HEK293 (cell line): ENCODE data around the gene CDK3.

Experiments
- CTCF ChIA-PET: fragments of 350-600 bp; formaldehyde crosslinking; extraction: SDS; loops from one replicate; lab custom pipeline; 2021; ENCODE audit warnings: antibody characterized with exemption; lab: Yijun Ruan, JAX
- POLR2A ChIA-PET: fragments of 300-600 bp; formaldehyde crosslinking; extraction: SDS; loops from one replicate; lab custom pipeline; 2020; ENCODE audit warnings: antibody characterized with exemption, inconsistent platforms; lab: Yijun Ruan, JAX
- H3K27ac ChIP-seq: fragments of 200-500 bp; sonication (Bioruptor generic); 2 replicates; pipeline ENCODE4 v1.5.1; 2014; ENCODE audit warnings: low read depth, low read length, control low read depth, inconsistent platforms; ENCODE audit errors: extremely low read depth
- H3K36me3 ChIP-seq, 2 experiments: fragments of 200-500 bp in 1 of 2; sonication (Bioruptor generic) in 1 of 2; 1 replicate in 1 of 2; 2 replicates in 1 of 2; pipeline ENCODE4 v1.5.1; 2014 to 2017; ENCODE audit warnings: inconsistent platforms in 2 of 2, low read length in 2 of 2; ENCODE audit not compliant: control insufficient read depth in 2 of 2, insufficient read depth in 1 of 2
- H3K4me1 ChIP-seq: fragments of 200-500 bp; sonication (Bioruptor generic); 2 replicates; pipeline ENCODE4 v1.5.1; 2014; ENCODE audit warnings: mild to moderate bottlenecking, low read length, inconsistent platforms; ENCODE audit not compliant: control insufficient read depth, insufficient read depth
- H3K4me3 ChIP-seq: 2 replicates; pipeline ENCODE4 v1.5.1; 2011; ENCODE audit warnings: low read depth, mild to moderate bottlenecking, control low read depth, low read length, moderate library complexity
- H3K9me3 ChIP-seq: fragments of 200-500 bp; sonication (Bioruptor generic); 2 replicates; pipeline ENCODE4 v1.5.1; 2014; ENCODE audit warnings: low read depth, low read length, inconsistent platforms; ENCODE audit not compliant: control insufficient read depth, insufficient read depth
- HOXA7 ChIP-seq: sonication (generic); formaldehyde crosslinking; IDR thresholded peaks from 2 replicates; pipeline ENCODE4 v1.8.1; 2022; ENCODE audit warnings: missing genetic modification reagents, borderline replicate concordance
- PRDM1 ChIP-seq: fragments of 450-650 bp; formaldehyde crosslinking; IDR thresholded peaks from 2 replicates; pipeline ENCODE4; 2016; ENCODE audit warnings: missing biosample characterization, missing genetic modification characterization
- RBAK ChIP-seq: fragments of 450-650 bp; formaldehyde crosslinking; IDR thresholded peaks from 2 replicates; pipeline ENCODE4 v1.5.1; 2016; ENCODE audit warnings: missing biosample characterization, missing genetic modification characterization
- ZNF133 ChIP-seq: fragments of 450-650 bp; formaldehyde crosslinking; IDR thresholded peaks from 2 replicates; pipeline ENCODE4 v1.5.1; 2016; ENCODE audit warnings: missing biosample characterization, missing genetic modification characterization
- ZNF155 ChIP-seq: fragments of 450-650 bp; formaldehyde crosslinking; IDR thresholded peaks from 2 replicates; pipeline ENCODE4 v1.5.1; 2016; ENCODE audit warnings: missing biosample characterization, missing genetic modification characterization
- ZNF211 ChIP-seq: fragments of 450-650 bp; formaldehyde crosslinking; IDR thresholded peaks from 2 replicates; pipeline ENCODE4 v1.5.1; 2016; ENCODE audit warnings: low read depth, missing biosample characterization, missing genetic modification characterization
- ZNF23 ChIP-seq: fragments of 450-650 bp; formaldehyde crosslinking; IDR thresholded peaks from 2 replicates; pipeline ENCODE4 v1.5.1; 2016; ENCODE audit warnings: missing biosample characterization, missing genetic modification characterization, borderline replicate concordance
- ZNF239 ChIP-seq: fragments of 450-650 bp; formaldehyde crosslinking; IDR thresholded peaks from 2 replicates; pipeline ENCODE4 v1.5.1; 2016; ENCODE audit warnings: missing biosample characterization, missing genetic modification characterization
- ZNF248 ChIP-seq: fragments of 450-650 bp; formaldehyde crosslinking; IDR thresholded peaks from 2 replicates; pipeline ENCODE4 v1.5.1; 2017; ENCODE audit warnings: missing biosample characterization, missing genetic modification characterization
- ZNF266 ChIP-seq: fragments of 450-650 bp; formaldehyde crosslinking; IDR thresholded peaks from 2 replicates; pipeline ENCODE4 v1.5.1; 2016; ENCODE audit warnings: missing biosample characterization, missing genetic modification characterization, low read depth
- ZNF394 ChIP-seq: fragments of 450-650 bp; formaldehyde crosslinking; IDR thresholded peaks from 2 replicates; pipeline ENCODE4 v1.5.1; 2016; ENCODE audit warnings: missing biosample characterization, missing genetic modification characterization, mild to moderate bottlenecking, moderate library complexity, borderline replicate concordance
- ZNF529 ChIP-seq: fragments of 450-650 bp; formaldehyde crosslinking; IDR thresholded peaks from 2 replicates; pipeline ENCODE4 v1.5.1; 2017; ENCODE audit warnings: missing genetic modification characterization, missing biosample characterization; ENCODE audit not compliant: insufficient replicate concordance
- ZNF623 ChIP-seq: fragments of 450-650 bp; formaldehyde crosslinking; IDR thresholded peaks from 2 replicates; pipeline ENCODE4 v1.5.1; 2016; ENCODE audit warnings: missing biosample characterization, missing genetic modification characterization
- ZNF626 ChIP-seq: fragments of 450-650 bp; sonication (Bioruptor Pico); formaldehyde crosslinking; IDR thresholded peaks from 2 replicates; pipeline ENCODE4 v1.5.1; 2018; ENCODE audit warnings: missing biosample characterization, missing genetic modification characterization, inconsistent platforms
- ZNF658 ChIP-seq: fragments of 450-650 bp; formaldehyde crosslinking; IDR thresholded peaks from 2 replicates; pipeline ENCODE4; 2016; ENCODE audit warnings: missing biosample characterization, missing genetic modification characterization
- ZNF707 ChIP-seq: fragments of 450-650 bp; formaldehyde crosslinking; IDR thresholded peaks from 2 replicates; pipeline ENCODE4 v1.5.1; 2016; ENCODE audit warnings: missing biosample characterization, missing genetic modification characterization
- ZNF843 ChIP-seq: fragments of 450-650 bp; formaldehyde crosslinking; IDR thresholded peaks from 2 replicates; pipeline ENCODE4 v1.5.1; 2016; ENCODE audit warnings: missing biosample characterization, missing genetic modification characterization
- TF ChIP-seq, protein P1 (sequence below): fragments of 450-650 bp; formaldehyde crosslinking; IDR thresholded peaks from 2 replicates; pipeline ENCODE4 v1.5.1; 2016; ENCODE audit warnings: missing biosample characterization, missing genetic modification characterization
- TF ChIP-seq, protein P2 (sequence below): fragments of 450-650 bp; formaldehyde crosslinking; IDR thresholded peaks from 2 replicates; pipeline ENCODE4 v1.5.1; 2017; ENCODE audit warnings: missing biosample characterization, missing genetic modification characterization
- TF ChIP-seq, protein P3 (sequence below): fragments of 450-650 bp; formaldehyde crosslinking; IDR thresholded peaks from 2 replicates; pipeline ENCODE4 v1.5.1; 2016; ENCODE audit warnings: missing biosample characterization, missing genetic modification characterization
- TF ChIP-seq, protein P4 (sequence below): fragments of 450-650 bp; formaldehyde crosslinking; IDR thresholded peaks from 2 replicates; pipeline ENCODE4 v1.5.1; 2017; ENCODE audit warnings: missing biosample characterization, mild to moderate bottlenecking, missing genetic modification characterization, moderate library complexity

Gene CDK3

DNA sequence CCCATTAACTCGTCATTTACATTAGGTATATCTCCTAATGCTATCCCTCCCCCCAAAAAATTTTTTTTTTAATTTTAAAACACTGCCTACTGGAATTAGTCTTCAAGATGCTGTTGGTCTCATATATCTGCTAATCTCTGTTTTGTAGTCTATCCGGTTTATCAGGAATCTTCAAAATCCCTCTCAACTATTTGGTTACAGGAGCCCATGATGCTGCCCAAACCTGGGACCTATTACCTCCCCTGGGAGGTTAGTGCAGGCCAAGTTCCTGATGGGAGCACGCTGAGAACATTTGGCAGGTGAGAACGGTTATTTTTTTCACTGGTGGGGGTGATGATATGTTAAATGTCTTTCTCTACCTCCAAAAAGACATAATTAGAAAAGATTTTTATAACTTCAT is 14.7 kb upstream of the CDK3 start:
- Histone ChIP-seq H3K9me3 (no peaks in the 10 kb centered on the region), H3K4me1 (peaks cover 11% of the 10 kb centered on the region), H3K4me3 (no peak overlapping the region), H3K27ac (no peak overlapping the region), H3K36me3 (peaks cover 0 to 3% of the 10 kb centered on the region in 2 experiments; a peak in 1 of 3 replicates)
- ChIA-PET CTCF (interaction anchor here (2.7 kb wide), 1 partner anchor 19 kb away, joined by 15 read pairs; no protein-coding TSS in a partner anchor), POLR2A (no interaction called here)
- TF ChIP-seq PRDM1 (no peak), RBAK (tag by site-specific recombination) (no peak), ZNF239 (tag by site-specific recombination) (no peak), ZNF23 (no peak), ZNF707 (tag by site-specific recombination) (no peak), ZNF155 (tag by site-specific recombination) (no peak), ZNF266 (no peak), ZNF626 (tag by site-specific recombination) (no peak), ZNF658 (tag by site-specific recombination) (no peak)
- TF ChIP-seq, protein P1, sequence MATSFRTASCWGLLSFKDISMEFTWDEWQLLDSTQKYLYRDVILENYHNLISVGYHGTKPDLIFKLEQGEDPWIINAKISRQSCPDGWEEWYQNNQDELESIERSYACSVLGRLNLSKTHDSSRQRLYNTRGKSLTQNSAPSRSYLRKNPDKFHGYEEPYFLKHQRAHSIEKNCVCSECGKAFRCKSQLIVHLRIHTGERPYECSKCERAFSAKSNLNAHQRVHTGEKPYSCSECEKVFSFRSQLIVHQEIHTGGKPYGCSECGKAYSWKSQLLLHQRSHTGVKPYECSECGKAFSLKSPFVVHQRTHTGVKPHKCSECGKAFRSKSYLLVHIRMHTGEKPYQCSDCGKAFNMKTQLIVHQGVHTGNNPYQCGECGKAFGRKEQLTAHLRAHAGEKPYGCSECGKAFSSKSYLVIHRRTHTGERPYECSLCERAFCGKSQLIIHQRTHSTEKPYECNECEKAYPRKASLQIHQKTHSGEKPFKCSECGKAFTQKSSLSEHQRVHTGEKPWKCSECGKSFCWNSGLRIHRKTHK (tag by site-specific recombination), result no peak
- TF ChIP-seq, protein P2, sequence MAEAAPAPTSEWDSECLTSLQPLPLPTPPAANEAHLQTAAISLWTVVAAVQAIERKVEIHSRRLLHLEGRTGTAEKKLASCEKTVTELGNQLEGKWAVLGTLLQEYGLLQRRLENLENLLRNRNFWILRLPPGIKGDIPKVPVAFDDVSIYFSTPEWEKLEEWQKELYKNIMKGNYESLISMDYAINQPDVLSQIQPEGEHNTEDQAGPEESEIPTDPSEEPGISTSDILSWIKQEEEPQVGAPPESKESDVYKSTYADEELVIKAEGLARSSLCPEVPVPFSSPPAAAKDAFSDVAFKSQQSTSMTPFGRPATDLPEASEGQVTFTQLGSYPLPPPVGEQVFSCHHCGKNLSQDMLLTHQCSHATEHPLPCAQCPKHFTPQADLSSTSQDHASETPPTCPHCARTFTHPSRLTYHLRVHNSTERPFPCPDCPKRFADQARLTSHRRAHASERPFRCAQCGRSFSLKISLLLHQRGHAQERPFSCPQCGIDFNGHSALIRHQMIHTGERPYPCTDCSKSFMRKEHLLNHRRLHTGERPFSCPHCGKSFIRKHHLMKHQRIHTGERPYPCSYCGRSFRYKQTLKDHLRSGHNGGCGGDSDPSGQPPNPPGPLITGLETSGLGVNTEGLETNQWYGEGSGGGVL, result no peak
- TF ChIP-seq, protein P3, sequence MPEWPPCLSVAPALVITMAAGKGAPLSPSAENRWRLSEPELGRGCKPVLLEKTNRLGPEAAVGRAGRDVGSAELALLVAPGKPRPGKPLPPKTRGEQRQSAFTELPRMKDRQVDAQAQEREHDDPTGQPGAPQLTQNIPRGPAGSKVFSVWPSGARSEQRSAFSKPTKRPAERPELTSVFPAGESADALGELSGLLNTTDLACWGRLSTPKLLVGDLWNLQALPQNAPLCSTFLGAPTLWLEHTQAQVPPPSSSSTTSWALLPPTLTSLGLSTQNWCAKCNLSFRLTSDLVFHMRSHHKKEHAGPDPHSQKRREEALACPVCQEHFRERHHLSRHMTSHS (tag by site-specific recombination), result no peak
- TF ChIP-seq, protein P4, sequence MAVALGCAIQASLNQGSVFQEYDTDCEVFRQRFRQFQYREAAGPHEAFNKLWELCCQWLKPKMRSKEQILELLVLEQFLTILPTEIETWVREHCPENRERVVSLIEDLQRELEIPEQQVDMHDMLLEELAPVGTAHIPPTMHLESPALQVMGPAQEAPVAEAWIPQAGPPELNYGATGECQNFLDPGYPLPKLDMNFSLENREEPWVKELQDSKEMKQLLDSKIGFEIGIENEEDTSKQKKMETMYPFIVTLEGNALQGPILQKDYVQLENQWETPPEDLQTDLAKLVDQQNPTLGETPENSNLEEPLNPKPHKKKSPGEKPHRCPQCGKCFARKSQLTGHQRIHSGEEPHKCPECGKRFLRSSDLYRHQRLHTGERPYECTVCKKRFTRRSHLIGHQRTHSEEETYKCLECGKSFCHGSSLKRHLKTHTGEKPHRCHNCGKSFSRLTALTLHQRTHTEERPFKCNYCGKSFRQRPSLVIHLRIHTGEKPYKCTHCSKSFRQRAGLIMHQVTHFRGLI (tag by site-specific recombination), result no peak

DNA sequence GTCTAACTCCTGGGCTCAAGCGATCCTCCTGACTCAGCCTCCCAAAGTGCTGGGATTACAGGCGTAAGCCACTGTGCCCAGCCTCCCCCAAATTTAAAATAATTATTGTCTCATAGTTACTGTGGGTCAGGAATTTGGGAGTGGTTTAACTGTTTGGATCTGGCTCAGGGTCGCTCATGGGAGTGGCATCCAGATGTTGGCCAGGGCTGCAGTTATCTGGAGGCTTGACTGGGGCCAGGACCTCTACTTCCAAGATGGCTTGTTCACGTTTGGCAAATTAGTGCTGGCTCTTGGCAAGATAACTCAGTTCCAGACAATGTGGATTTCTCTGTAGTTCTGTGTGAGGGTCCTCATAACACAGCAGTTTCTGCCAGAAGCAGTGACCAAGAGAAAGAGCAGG is 13.6 kb upstream of the CDK3 start:
- POLR2A ChIA-PET, result interaction anchor here (0.7 kb wide), 1 partner anchor 137 kb away, joined by 8 read pairs; no protein-coding TSS in a partner anchor
- peaks cover 11% of the 10 kb centered on the region for H3K4me1 ChIP-seq
- no peak for TF ChIP-seq ZNF211 (tag by site-specific recombination)
- TF ChIP-seq ZNF23, result no peak
- no peak for TF ChIP-seq ZNF248 (tag by site-specific recombination)
- TF ChIP-seq ZNF133 (tag by site-specific recombination), result no peak
- no peak for TF ChIP-seq ZNF394 (tag by site-specific recombination)
- TF ChIP-seq ZNF623, result no peak
- no peak for TF ChIP-seq ZNF843 (tag by site-specific recombination)
- TF ChIP-seq HOXA7 (CRISPR knock-in tag), result no peak
- TF ChIP-seq ZNF529 (tag by site-specific recombination), result no peak
- H3K9me3 ChIP-seq, result no peaks in the 10 kb centered on the region
- H3K4me3 ChIP-seq, result no peak overlapping the region
- H3K27ac ChIP-seq, result no peak overlapping the region
- peaks cover 3 to 7% of the 10 kb centered on the region in 2 experiments; a peak in 2 of 3 replicates for H3K36me3 ChIP-seq
- CTCF ChIA-PET, result interaction anchor here (1.4 to 2.4 kb wide), 2 partner anchors 13 to 17 kb away, joined by 6 to 16 read pairs; partner anchors contain the start of gene CDK3
